Breast epithelium (tissue), 4 donors: Measurements from ENCODE around the gene NAA25. TPM values are rescaled to one million over a fixed set of nuclear protein-coding genes. Genes with fewer than 3 reads are reported as not detected.

Experiments
- DNase-seq, 2 donors: peaks; one replicate each; pipeline ENCODE4 v3.0.0-alpha.2; 2019; ENCODE audit warnings: low spot score in 2 of 2
- H3K27ac ChIP-seq, 2 donors: fragments of 200-600 bp; sonication (generic) in 1 of 2; one replicate each; pipeline ENCODE4 v1.5.1; 2016 to 2019; ENCODE audit warnings: mild to moderate bottlenecking in 1 of 2
- H3K27me3 ChIP-seq, 2 donors: fragments of 200-600 bp; sonication (generic) in 1 of 2; one replicate each; pipeline versions ENCODE4 v1.5.1 to v1.6.0; 2017 to 2019; ENCODE audit warnings: control low read depth in 1 of 2, mild to moderate bottlenecking in 1 of 2
- H3K36me3 ChIP-seq: fragments of 200-600 bp; one replicate; pipeline ENCODE4 v1.5.1; 2019
- H3K4me1 ChIP-seq, 2 donors: fragments of 200-600 bp; sonication (generic); one replicate each; pipeline ENCODE4 v1.5.1; 2016 to 2019; ENCODE audit warnings: control low read depth in 1 of 2
- H3K4me3 ChIP-seq, 3 donors: fragments of 200-600 bp; sonication (generic); 1 replicate in 2 of 3; 2 replicates in 1 of 3; pipeline ENCODE4 v1.5.1; 2016 to 2019; ENCODE audit warnings: mild to moderate bottlenecking in 3 of 3, moderate library complexity in 2 of 3
- H3K9me3 ChIP-seq, 2 donors: fragments of 200-600 bp; sonication (generic) in 1 of 2; one replicate each; pipeline ENCODE4 v1.5.1; 2016 to 2019; ENCODE audit warnings: control low read depth in 1 of 2
- POLR2A ChIP-seq: fragments of 450-650 bp; IDR thresholded peaks from one replicate; pipeline ENCODE4 v1.6.1; 2016; ENCODE audit warnings: antibody characterized with exemption, mild to moderate bottlenecking, moderate library complexity
- POLR2AphosphoS5 ChIP-seq, 3 donors: sonication (generic); formaldehyde crosslinking; IDR thresholded peaks; one replicate each; pipeline ENCODE4 v1.6.1; 2017; ENCODE audit warnings: antibody characterized with exemption in 3 of 3
- intact Hi-C: fragments of 100-400 bp; cut with DNase I; formaldehyde crosslinking; loops from one replicate; pipeline ENCODE4 v1.15.1; 2023; ENCODE audit warnings: low total_unique reads
- total RNA-seq, 3 donors: library from RNA; depleted of rRNA; stranded (reverse); fragments of >200 nt; gene quantifications; one replicate each; pipeline ENCODE4 v1.1.0, GENCODE V29; 2016
- TF ChIP-seq, protein P1 (sequence below), 3 donors: fragments of 450-650 bp; IDR thresholded peaks; one replicate each; pipeline ENCODE4 v1.5.1; 2016 to 2017; ENCODE audit warnings: antibody characterized with exemption in 3 of 3, mild to moderate bottlenecking in 3 of 3, moderate library complexity in 3 of 3

Gene NAA25
- total RNA-seq, 3 donors from 2014 or later: 16.8 to 48.3 (median 37.0) TPM

DNA sequence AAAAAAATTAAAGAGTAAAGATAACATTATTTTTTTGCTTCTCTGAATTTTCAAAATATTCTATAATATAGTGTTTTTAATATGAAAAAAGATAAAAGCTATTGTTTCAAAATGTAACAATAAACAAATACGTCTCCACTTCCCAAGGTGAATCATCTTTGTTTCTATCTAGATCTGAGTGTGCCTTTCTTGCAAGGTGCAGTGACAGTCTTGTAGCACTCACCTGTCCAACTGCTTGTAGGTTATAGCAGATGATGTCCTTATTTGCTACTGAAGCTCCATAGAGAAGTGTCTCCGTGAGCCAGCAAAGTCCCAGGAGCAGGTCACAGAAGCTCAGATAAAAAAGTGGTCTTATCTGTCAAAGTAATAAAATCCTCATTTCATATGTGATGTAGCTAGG is 117.0 kb downstream of the NAA25 start:
- TF ChIP-seq POLR2AphosphoS5 (IDR thresholded peaks at IDR 0.05): no peak
- TF ChIP-seq, protein P1, sequence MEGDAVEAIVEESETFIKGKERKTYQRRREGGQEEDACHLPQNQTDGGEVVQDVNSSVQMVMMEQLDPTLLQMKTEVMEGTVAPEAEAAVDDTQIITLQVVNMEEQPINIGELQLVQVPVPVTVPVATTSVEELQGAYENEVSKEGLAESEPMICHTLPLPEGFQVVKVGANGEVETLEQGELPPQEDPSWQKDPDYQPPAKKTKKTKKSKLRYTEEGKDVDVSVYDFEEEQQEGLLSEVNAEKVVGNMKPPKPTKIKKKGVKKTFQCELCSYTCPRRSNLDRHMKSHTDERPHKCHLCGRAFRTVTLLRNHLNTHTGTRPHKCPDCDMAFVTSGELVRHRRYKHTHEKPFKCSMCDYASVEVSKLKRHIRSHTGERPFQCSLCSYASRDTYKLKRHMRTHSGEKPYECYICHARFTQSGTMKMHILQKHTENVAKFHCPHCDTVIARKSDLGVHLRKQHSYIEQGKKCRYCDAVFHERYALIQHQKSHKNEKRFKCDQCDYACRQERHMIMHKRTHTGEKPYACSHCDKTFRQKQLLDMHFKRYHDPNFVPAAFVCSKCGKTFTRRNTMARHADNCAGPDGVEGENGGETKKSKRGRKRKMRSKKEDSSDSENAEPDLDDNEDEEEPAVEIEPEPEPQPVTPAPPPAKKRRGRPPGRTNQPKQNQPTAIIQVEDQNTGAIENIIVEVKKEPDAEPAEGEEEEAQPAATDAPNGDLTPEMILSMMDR (IDR thresholded peaks at IDR 0.05): no peak
- Histone ChIP-seq H3K4me3 (no peak overlapping the region), H3K27ac (no peak overlapping the region), H3K9me3 (no peaks in the 10 kb centered on the region), H3K4me1 (no peaks in the 10 kb centered on the region), H3K36me3 (no peaks in the 10 kb centered on the region), H3K27me3 (no peaks in the 10 kb centered on the region)
- no peak for DNase-seq
- intact Hi-C loops: no loop called here

DNA sequence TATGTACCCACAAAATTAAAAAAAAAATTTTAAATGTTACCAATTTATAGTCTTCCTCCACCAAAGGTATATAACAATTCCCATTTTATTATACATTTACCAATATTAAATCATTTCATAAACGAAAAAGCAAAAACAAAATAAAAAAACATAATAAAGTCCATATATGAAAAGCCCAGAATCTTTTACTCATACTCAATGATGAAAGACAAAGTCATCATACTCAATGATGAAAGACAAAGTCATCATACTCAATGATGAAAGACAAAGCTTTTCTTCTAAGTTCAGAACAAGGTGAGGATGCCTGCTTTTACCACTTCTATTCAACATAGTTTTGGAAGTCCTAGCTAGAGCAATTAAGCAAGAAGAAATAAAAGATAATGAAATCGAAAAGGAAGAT is 123.8 kb downstream of the NAA25 start:
- no peak overlapping the region for H3K27ac ChIP-seq
- H3K9me3 ChIP-seq: no peaks in the 10 kb centered on the region
- intact Hi-C loops: no loop called here
- DNase-seq: no peak
- TF ChIP-seq POLR2A: no peak
- TF ChIP-seq POLR2AphosphoS5 (IDR thresholded peaks at IDR 0.05): no peak
- TF ChIP-seq, protein P1 (IDR thresholded peaks at IDR 0.05): no peak
- H3K4me1 ChIP-seq: no peaks in the 10 kb centered on the region
- no peaks in the 10 kb centered on the region for H3K27me3 ChIP-seq
- H3K4me3 ChIP-seq: no peak overlapping the region
- no peaks in the 10 kb centered on the region for H3K36me3 ChIP-seq

DNA sequence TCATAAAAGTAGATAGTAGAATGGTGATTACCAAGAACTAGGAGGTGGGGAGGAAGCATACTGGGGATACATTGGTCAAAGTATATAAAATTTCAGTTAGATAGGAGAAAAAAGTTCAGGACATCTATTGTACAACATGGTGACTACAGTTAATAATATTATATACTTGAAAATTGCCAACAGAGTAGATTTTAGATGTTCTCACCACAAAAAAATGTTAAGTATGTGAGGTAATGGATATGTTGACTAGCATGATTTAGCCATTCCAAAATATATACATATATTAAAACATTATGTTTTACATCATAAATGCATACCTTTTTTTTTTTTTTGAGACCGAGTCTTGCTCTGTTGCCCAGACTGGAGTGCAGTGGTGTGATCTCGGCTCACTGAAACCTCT is 126.6 kb downstream of the NAA25 start:
- intact Hi-C loops: no loop called here

DNA sequence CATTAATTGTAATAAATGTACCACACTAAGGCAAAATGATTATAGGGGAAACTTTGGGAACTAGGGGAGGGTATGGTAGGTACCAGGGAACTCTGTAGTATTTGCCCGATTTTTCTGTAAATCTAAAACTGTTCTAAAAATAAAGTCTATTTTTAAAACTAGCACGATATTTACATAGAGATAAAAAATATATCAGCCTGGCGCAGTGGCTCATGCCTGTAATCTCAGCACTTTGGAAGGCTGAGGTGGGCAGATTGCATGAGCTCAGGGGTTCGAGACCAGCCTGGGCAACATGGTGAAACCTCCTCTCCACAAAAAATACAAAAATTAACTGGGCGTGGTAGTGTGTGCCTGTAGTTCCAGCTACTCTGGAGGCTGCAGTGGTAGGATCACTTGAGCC is 128.0 kb downstream of the NAA25 start:
- Histone ChIP-seq H3K27ac (no peak overlapping the region), H3K4me3 (no peak overlapping the region), H3K9me3 (no peaks in the 10 kb centered on the region), H3K4me1 (no peaks in the 10 kb centered on the region), H3K36me3 (no peaks in the 10 kb centered on the region), H3K27me3 (no peaks in the 10 kb centered on the region)
- no peak for TF ChIP-seq POLR2A
- TF ChIP-seq, protein P1 (IDR thresholded peaks at IDR 0.05): no peak
- no peak for TF ChIP-seq POLR2AphosphoS5 (IDR thresholded peaks at IDR 0.05)
- intact Hi-C loops: no loop called here
- no peak for DNase-seq

More for the DNA sequence above, 126.6 kb downstream of the NAA25 start:
- no peaks in the 10 kb centered on the region for H3K4me1 ChIP-seq
- no peaks in the 10 kb centered on the region for H3K36me3 ChIP-seq
- TF ChIP-seq POLR2A (no peak), POLR2AphosphoS5 (IDR thresholded peaks at IDR 0.05) (no peak)
- TF ChIP-seq, protein P1 (IDR thresholded peaks at IDR 0.05): no peak
- H3K9me3 ChIP-seq: no peaks in the 10 kb centered on the region
- H3K4me3 ChIP-seq: no peak overlapping the region
- H3K27me3 ChIP-seq: no peaks in the 10 kb centered on the region
- DNase-seq: no peak
- H3K27ac ChIP-seq: no peak overlapping the region

DNA sequence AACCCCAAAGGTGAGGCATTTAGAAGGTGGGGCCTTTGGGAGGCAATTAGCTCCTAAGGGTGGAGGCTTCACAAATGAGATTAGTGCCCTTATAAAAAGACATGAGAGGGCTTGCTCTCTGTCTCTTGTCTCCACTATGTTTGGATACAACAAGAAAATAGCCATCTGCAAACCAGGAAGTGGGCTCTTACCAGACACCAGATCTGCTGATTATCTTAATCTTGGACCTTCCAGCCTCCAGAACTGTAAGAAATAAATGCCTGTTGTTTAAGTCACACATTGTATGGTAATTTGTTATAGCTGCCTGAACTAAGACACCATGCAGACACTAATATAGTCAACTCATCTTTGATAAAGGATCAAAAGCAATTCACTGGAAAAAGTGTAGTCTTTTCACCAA is 130.0 kb downstream of the NAA25 start:
- Histone ChIP-seq H3K27ac (no peak overlapping the region), H3K36me3 (no peaks in the 10 kb centered on the region), H3K4me3 (no peak overlapping the region), H3K9me3 (no peaks in the 10 kb centered on the region), H3K27me3 (no peaks in the 10 kb centered on the region), H3K4me1 (no peaks in the 10 kb centered on the region)
- TF ChIP-seq POLR2AphosphoS5 (IDR thresholded peaks at IDR 0.05) (no peak), POLR2A (no peak)
- intact Hi-C loops: loop anchor here (10.0 kb wide), 1 partner anchor 1906 kb away; no protein-coding TSS in a partner anchor
- no peak for DNase-seq

DNA sequence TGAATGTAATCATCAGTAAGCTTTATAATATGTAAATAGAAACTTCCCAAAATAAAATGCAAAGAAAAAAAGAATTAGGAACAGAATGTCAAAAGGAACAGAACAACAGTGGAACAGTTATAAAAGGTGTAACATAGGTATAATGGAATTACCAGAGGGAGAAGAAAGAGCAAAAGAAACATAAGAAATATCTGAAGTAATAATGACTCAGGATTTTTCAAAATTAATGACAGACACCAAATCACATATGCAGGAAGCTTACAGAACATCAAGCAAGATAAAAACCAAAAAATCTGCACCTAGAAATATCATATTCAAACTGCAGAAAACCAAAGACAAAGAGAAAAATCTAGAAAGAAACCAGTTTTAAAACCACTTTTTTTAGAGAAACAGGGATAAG is 131.7 kb downstream of the NAA25 start:
- H3K9me3 ChIP-seq: no peaks in the 10 kb centered on the region
- H3K36me3 ChIP-seq: no peaks in the 10 kb centered on the region
- intact Hi-C loops: loop anchor here (10.0 kb wide), 1 partner anchor 1908 kb away; no protein-coding TSS in a partner anchor
- no peak for DNase-seq
- no peak overlapping the region for H3K27ac ChIP-seq
- H3K4me3 ChIP-seq: no peak overlapping the region
- TF ChIP-seq POLR2AphosphoS5 (IDR thresholded peaks at IDR 0.05) (no peak), POLR2A (no peak)
- TF ChIP-seq, protein P1 (IDR thresholded peaks at IDR 0.05): no peak
- no peaks in the 10 kb centered on the region for H3K27me3 ChIP-seq
- no peaks in the 10 kb centered on the region for H3K4me1 ChIP-seq
